Measurements from ENCODE around the gene RPS6KA2. TPM values are rescaled to one million over a fixed set of nuclear protein-coding genes. Genes with fewer than 3 reads are reported as not detected.
A peak's percentile ranks its signal among the peaks of the same experiment; 100 is the strongest.

The RPS6KA2 gene
- polyA plus RNA-seq: 1 to 10 TPM; 5.7 to 8.7 TPM

DNA sequence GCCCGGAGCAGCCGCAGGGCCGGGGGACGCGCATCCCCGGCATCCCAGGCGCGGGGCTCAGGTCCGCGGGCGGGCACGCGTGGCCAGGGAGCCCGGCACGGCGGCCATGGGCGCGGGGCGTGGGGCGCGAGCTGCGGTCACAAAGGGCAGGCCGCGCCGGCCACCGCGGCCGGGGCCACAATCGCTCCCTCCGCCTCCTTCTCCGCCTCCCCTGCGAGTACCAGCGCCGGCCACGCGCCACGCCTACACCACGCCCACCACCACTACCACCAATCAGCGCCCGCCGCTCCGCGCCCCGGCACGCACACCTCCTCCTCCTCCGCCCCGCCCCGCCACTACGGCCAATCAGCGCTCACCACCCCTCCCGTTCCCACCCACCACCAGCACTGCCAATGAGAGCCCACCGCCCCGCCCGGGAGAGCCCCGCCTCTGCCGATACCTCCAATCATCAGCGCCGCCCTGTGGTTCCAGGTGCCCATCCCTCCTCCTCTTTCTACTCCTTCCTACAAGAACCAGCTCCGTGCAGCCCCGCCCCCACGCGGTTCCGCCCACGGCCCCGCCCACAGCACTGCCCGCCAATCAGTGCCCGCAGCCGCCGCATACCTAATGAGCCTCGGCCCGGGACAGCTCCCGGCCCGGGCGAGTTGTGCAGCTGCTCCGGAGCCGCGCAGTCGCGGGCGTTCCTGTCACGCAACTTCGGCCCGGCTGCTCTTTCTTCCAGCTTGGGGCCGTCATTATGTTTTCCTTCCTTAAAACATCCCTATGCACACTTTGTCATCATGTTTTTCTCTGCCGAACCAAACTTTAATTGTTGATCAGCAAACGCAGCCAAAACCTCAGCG lies at the start of gene RPS6KA2:
RPS6KA2 (minus strand) TSS at position 219 of the 842 bp plus-strand sequence. CDS start 232 bp downstream, outside the sequence.
- 1% methylated on average over 68 to 87 of the region's 87 CpGs for WGBS, 2 donors

DNA sequence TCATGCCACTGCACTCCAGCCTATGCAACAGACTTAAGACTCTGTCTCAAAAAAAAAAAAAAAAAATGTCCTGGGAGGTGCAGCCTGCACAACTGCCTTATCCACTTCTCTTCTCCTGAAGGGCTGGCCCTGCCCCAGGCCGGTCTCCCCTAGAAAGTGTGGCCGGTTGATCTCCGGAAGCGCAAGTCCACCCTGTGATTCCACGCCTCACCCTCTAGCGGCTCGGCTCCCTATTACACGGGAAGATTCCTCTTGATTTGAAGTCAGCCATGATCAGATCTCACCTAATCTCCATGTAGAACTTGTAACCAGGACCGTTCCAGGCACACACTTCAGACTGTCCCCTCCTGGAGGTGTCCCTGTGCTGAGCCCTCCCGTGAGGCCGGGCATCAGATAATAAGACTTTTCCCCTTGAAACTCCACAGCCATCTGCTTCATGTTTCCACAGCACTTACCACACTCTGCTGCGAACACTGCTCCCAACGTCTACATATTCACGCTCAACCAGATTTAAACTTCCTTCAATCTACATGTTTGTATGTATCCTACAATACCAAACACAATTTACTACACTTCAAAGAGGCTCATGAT lies 49.3 kb upstream of the RPS6KA2 start:
- 94 to 96% methylated on average over 14 of the region's 14 CpGs for WGBS, 2 donors
- Histone ChIP-seq H3K4me3 (ENCODE audit: low read depth in 1 of 2, low read length in 2 of 2) (no peak overlapping the region), H3K36me3 (ENCODE audit: control insufficient read depth in 2 of 2, insufficient read depth in 2 of 2, low read length in 1 of 2) (no peaks in the 10 kb centered on the region), H3K9me3 (ENCODE audit: control insufficient read depth in 2 of 2, insufficient read depth in 1 of 2, low read depth in 1 of 2, low read length in 1 of 2) (peaks cover 0 to 3% of the 10 kb centered on the region in 2 donors), H3K4me1 (ENCODE audit: control insufficient read depth in 2 of 2, insufficient read depth in 2 of 2, low read length in 1 of 2) (peaks cover 0 to 5% of the 10 kb centered on the region in 2 donors), H3K27ac (ENCODE audit: low read depth in 2 of 2, low read length in 1 of 2) (no peak overlapping the region), H3K27me3 (ENCODE audit: control insufficient read depth in 1 of 2, insufficient read depth in 2 of 2, low read length in 2 of 2) (no peaks in the 10 kb centered on the region)

More for the DNA sequence above, at the start of gene RPS6KA2:
- Histone ChIP-seq H3K27me3 (ENCODE audit: control insufficient read depth in 1 of 2, insufficient read depth in 2 of 2, low read length in 2 of 2) (no peaks in the 10 kb centered on the region), H3K4me3 (ENCODE audit: low read depth in 1 of 2, low read length in 2 of 2) (peak within 1 kb of the TSS; percentile 72 to 77), H3K4me1 (ENCODE audit: control insufficient read depth in 2 of 2, insufficient read depth in 2 of 2, low read length in 1 of 2) (peaks cover 5 to 13% of the 10 kb centered on the region in 2 donors), H3K9me3 (ENCODE audit: control insufficient read depth in 2 of 2, insufficient read depth in 1 of 2, low read depth in 1 of 2, low read length in 1 of 2) (no peaks in the 10 kb centered on the region), H3K27ac (ENCODE audit: low read depth in 2 of 2, low read length in 1 of 2) (peak within 1 kb of the TSS; percentile 86 to 87), H3K36me3 (ENCODE audit: control insufficient read depth in 2 of 2, insufficient read depth in 2 of 2, low read length in 1 of 2) (no peaks in the 10 kb centered on the region)

DNA sequence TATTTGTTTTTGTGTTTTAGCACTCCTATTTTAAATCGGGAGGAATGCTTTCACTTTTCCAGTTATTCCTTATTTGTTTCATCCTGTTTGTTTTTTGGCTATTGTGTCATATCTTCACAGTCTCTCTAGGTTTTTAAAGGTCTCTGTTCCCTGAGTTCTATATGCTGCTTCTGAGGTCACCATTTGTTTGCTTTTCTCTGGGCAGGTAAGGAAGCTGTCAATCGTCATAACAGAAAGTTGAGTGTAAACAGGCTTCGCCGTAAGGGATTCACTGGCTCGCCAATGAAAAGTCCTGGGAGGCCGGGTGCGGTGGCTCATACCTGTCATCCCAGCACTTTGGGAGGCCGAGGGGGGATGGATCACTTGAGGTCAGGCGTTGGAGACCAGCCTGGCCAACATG lies 48.7 kb upstream of the RPS6KA2 start:
- Histone ChIP-seq H3K4me1 (ENCODE audit: control insufficient read depth in 2 of 2, insufficient read depth in 2 of 2, low read length in 1 of 2) (peaks cover 0 to 5% of the 10 kb centered on the region in 2 donors), H3K27ac (ENCODE audit: low read depth in 2 of 2, low read length in 1 of 2) (no peak overlapping the region), H3K36me3 (ENCODE audit: control insufficient read depth in 2 of 2, insufficient read depth in 2 of 2, low read length in 1 of 2) (no peaks in the 10 kb centered on the region), H3K9me3 (ENCODE audit: control insufficient read depth in 2 of 2, insufficient read depth in 1 of 2, low read depth in 1 of 2, low read length in 1 of 2) (peaks cover 0 to 3% of the 10 kb centered on the region in 2 donors), H3K27me3 (ENCODE audit: control insufficient read depth in 1 of 2, insufficient read depth in 2 of 2, low read length in 2 of 2) (no peaks in the 10 kb centered on the region), H3K4me3 (ENCODE audit: low read depth in 1 of 2, low read length in 2 of 2) (no peak overlapping the region)
- WGBS, 2 donors: 72 to 77% methylated on average over 9 of the region's 9 CpGs

DNA sequence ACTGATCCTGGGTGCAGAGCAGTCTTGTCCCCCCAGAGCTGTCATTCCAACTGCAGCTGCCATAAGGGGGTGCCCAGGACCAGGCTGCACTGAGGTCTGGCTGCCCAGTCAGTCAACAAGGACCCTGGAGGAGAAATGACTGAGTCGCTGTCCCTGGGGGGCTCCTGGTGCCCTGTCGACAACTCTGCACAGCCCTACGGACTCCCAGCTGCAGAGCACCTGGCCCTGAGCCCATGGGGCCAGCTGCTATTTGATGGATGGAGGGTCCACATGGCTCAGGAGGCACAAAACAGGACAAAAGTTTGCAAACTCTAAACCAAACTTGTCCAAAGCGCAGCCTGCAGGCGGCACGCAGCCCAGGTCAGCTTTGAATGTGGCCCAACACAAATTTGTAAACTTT lies 46.3 kb upstream of the RPS6KA2 start:
- peaks cover 0 to 5% of the 10 kb centered on the region in 2 donors for H3K9me3 ChIP-seq (ENCODE audit: control insufficient read depth in 2 of 2, insufficient read depth in 1 of 2, low read depth in 1 of 2, low read length in 1 of 2)
- H3K4me1 ChIP-seq (ENCODE audit: control insufficient read depth in 2 of 2, insufficient read depth in 2 of 2, low read length in 1 of 2): peaks cover 0 to 5% of the 10 kb centered on the region in 2 donors
- H3K36me3 ChIP-seq (ENCODE audit: control insufficient read depth in 2 of 2, insufficient read depth in 2 of 2, low read length in 1 of 2): no peaks in the 10 kb centered on the region
- 80 to 82% methylated on average over 6 of the region's 6 CpGs for WGBS, 2 donors
- no peak overlapping the region for H3K27ac ChIP-seq (ENCODE audit: low read depth in 2 of 2, low read length in 1 of 2)
- no peak overlapping the region for H3K4me3 ChIP-seq (ENCODE audit: low read depth in 1 of 2, low read length in 2 of 2)
- H3K27me3 ChIP-seq (ENCODE audit: control insufficient read depth in 1 of 2, insufficient read depth in 2 of 2, low read length in 2 of 2): no peaks in the 10 kb centered on the region

DNA sequence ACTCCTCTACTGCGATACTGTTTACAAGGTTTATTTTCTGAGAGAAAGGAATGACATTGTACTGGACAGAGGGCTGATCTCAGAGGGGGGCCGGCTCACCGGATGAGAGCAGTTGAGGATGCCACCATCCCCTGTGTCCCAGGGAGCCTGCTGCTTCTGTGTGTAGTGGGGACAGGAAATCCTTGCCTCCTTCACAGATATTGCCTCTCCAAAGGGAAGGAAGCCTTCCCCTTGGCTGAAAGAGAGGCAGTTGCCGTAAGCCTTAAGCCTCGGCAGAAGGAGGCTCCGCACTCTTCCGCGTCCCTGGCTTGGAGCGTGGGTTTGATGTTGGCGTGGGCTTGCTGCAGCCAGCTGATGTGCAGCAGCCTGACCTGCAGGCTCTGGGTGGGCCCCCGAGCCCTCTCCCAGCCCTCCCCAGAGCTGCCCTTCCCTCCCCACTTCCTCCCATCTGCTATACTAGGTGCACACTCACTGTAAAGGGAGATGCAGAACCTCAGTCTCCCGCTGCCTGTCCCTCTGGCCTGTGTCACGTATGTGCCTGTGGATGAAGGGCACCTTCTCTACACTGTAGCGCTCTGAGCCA lies 45.7 kb upstream of the RPS6KA2 start:
- H3K27me3 ChIP-seq (ENCODE audit: control insufficient read depth in 1 of 2, insufficient read depth in 2 of 2, low read length in 2 of 2): no peaks in the 10 kb centered on the region
- peaks cover 0 to 5% of the 10 kb centered on the region in 2 donors for H3K4me1 ChIP-seq (ENCODE audit: control insufficient read depth in 2 of 2, insufficient read depth in 2 of 2, low read length in 1 of 2)
- H3K36me3 ChIP-seq (ENCODE audit: control insufficient read depth in 2 of 2, insufficient read depth in 2 of 2, low read length in 1 of 2): no peaks in the 10 kb centered on the region
- no peak overlapping the region for H3K27ac ChIP-seq (ENCODE audit: low read depth in 2 of 2, low read length in 1 of 2)
- no peak overlapping the region for H3K4me3 ChIP-seq (ENCODE audit: low read depth in 1 of 2, low read length in 2 of 2)
- peaks cover 0 to 2% of the 10 kb centered on the region in 2 donors for H3K9me3 ChIP-seq (ENCODE audit: control insufficient read depth in 2 of 2, insufficient read depth in 1 of 2, low read depth in 1 of 2, low read length in 1 of 2)
- WGBS, 2 donors: 70 to 77% methylated on average over 14 of the region's 14 CpGs

DNA sequence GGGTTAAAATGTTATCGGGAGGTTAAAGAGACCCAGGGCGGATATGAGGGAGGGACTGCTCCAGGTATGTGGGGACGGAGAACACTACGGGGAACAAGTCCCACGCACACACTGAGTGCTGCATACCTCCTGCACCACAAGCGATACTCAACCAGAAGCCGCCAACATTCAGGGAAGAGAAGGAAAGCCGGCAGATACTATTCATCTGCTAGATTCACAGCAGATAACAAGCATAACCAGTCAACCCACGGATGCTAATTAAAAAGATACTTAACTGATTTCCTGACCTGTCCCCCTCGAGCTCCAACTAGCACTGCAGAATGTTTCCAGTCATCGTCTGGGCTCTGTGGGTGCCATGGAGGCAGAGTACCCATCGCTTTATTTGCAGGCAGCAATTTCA lies 45.1 kb upstream of the RPS6KA2 start:
- 58 to 64% methylated on average over 12 of the region's 12 CpGs for WGBS, 2 donors
- H3K27ac ChIP-seq (ENCODE audit: low read depth in 2 of 2, low read length in 1 of 2): no peak overlapping the region
- H3K9me3 ChIP-seq (ENCODE audit: control insufficient read depth in 2 of 2, insufficient read depth in 1 of 2, low read depth in 1 of 2, low read length in 1 of 2): peaks cover 0 to 2% of the 10 kb centered on the region in 2 donors
- H3K27me3 ChIP-seq (ENCODE audit: control insufficient read depth in 1 of 2, insufficient read depth in 2 of 2, low read length in 2 of 2): no peaks in the 10 kb centered on the region
- H3K36me3 ChIP-seq (ENCODE audit: control insufficient read depth in 2 of 2, insufficient read depth in 2 of 2, low read length in 1 of 2): no peaks in the 10 kb centered on the region
- peaks cover 0 to 5% of the 10 kb centered on the region in 2 donors for H3K4me1 ChIP-seq (ENCODE audit: control insufficient read depth in 2 of 2, insufficient read depth in 2 of 2, low read length in 1 of 2)
- H3K4me3 ChIP-seq (ENCODE audit: low read depth in 1 of 2, low read length in 2 of 2): no peak overlapping the region

DNA sequence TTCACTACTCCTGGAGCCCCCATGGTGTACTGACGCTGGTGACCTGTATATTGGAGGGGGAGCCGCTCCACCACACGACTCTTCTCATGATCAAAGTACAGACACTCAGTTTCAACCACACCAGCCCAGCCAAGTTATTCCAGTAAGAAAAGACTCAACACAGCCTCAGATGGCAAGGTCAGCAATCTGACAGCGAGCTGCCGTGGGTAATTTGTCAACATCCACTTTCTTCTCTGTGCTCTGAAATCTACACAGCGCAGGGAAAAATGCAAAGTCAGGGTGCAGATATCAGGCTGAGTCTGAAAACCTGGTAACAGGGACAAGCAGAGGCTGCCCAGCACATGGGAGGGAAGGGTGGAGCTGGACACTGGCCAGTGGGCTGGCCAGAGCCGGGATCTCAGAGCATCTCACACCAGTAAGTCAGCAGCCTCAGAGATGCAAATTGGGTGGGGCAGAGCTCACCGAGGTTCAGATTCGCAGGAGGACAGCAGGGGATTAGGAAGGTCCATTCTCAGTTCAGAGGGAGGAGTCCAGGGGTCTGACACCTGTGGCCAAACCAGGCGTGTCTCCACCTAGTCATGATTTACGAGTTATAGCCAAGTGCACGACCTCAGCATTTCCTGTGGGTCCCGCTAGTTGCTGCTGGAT lies 44.5 kb upstream of the RPS6KA2 start:
- Histone ChIP-seq H3K27me3 (ENCODE audit: control insufficient read depth in 1 of 2, insufficient read depth in 2 of 2, low read length in 2 of 2) (no peaks in the 10 kb centered on the region), H3K4me3 (ENCODE audit: low read depth in 1 of 2, low read length in 2 of 2) (no peak overlapping the region), H3K9me3 (ENCODE audit: control insufficient read depth in 2 of 2, insufficient read depth in 1 of 2, low read depth in 1 of 2, low read length in 1 of 2) (peaks cover 0 to 2% of the 10 kb centered on the region in 2 donors), H3K27ac (ENCODE audit: low read depth in 2 of 2, low read length in 1 of 2) (no peak overlapping the region), H3K4me1 (ENCODE audit: control insufficient read depth in 2 of 2, insufficient read depth in 2 of 2, low read length in 1 of 2) (peaks cover 0 to 5% of the 10 kb centered on the region in 2 donors), H3K36me3 (ENCODE audit: control insufficient read depth in 2 of 2, insufficient read depth in 2 of 2, low read length in 1 of 2) (no peaks in the 10 kb centered on the region)
- 36 to 43% methylated on average over 13 of the region's 13 CpGs for WGBS, 2 donors

DNA sequence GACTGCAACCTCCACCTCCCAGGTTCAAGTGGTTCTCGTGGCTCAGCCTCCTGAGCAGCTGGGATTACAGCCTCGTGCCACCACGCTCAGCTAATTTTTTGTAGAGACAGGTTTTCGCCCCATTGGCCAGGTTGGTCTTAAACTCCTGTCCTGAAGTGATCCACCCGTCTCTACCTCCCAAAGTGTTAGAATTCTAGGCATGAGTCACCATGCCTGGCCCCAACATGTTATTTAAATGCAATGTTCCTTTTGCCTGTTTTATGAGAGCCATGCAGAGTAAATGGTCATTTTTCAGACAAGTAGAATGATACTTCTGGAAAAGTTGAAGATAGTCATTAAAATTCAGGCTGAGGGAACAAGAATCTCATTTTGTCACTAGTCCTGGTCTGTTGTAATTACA lies 43.8 kb upstream of the RPS6KA2 start:
- Histone ChIP-seq H3K4me3 (ENCODE audit: low read depth in 1 of 2, low read length in 2 of 2) (no peak overlapping the region), H3K27ac (ENCODE audit: low read depth in 2 of 2, low read length in 1 of 2) (no peak overlapping the region), H3K9me3 (ENCODE audit: control insufficient read depth in 2 of 2, insufficient read depth in 1 of 2, low read depth in 1 of 2, low read length in 1 of 2) (peaks cover 0 to 2% of the 10 kb centered on the region in 2 donors), H3K36me3 (ENCODE audit: control insufficient read depth in 2 of 2, insufficient read depth in 2 of 2, low read length in 1 of 2) (no peaks in the 10 kb centered on the region), H3K4me1 (ENCODE audit: control insufficient read depth in 2 of 2, insufficient read depth in 2 of 2, low read length in 1 of 2) (peaks cover 0 to 5% of the 10 kb centered on the region in 2 donors), H3K27me3 (ENCODE audit: control insufficient read depth in 1 of 2, insufficient read depth in 2 of 2, low read length in 2 of 2) (no peaks in the 10 kb centered on the region)
- WGBS, 2 donors: 68 to 73% methylated on average over 5 of the region's 5 CpGs

DNA sequence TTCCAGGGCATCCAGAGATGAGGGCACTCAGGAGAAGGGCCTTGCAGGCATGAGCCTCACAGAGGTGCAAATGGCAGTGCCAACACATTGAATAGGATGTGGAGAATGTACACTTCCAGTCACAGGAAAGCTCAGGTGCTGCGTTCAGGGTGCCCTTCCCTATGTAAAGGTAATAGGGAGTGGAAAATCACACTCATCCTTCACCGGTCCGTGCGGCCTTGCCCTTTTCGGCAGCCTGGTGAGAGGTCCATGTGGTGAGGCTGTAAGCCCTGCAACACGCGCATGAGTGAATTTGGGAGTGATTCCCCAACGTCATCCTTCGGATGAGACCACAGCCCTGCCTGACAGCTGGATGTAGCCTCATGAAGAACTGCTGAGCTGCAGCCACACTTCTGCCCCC lies 43.0 kb upstream of the RPS6KA2 start:
- H3K27me3 ChIP-seq (ENCODE audit: control insufficient read depth in 1 of 2, insufficient read depth in 2 of 2, low read length in 2 of 2): no peaks in the 10 kb centered on the region
- no peaks in the 10 kb centered on the region for H3K36me3 ChIP-seq (ENCODE audit: control insufficient read depth in 2 of 2, insufficient read depth in 2 of 2, low read length in 1 of 2)
- 96 to 99% methylated on average over 9 of the region's 9 CpGs for WGBS, 2 donors
- peaks cover 0 to 2% of the 10 kb centered on the region in 2 donors for H3K9me3 ChIP-seq (ENCODE audit: control insufficient read depth in 2 of 2, insufficient read depth in 1 of 2, low read depth in 1 of 2, low read length in 1 of 2)
- H3K4me1 ChIP-seq (ENCODE audit: control insufficient read depth in 2 of 2, insufficient read depth in 2 of 2, low read length in 1 of 2): peaks cover 0 to 5% of the 10 kb centered on the region in 2 donors
- H3K4me3 ChIP-seq (ENCODE audit: low read depth in 1 of 2, low read length in 2 of 2): no peak overlapping the region
- no peak overlapping the region for H3K27ac ChIP-seq (ENCODE audit: low read depth in 2 of 2, low read length in 1 of 2)
